NCI-H446 treated with DMSO at 0.1 percent for 48 hours (cell line): Measurements from ENCODE around the gene MRM1.
"Not testable (repeated sequence)": the region's sequence is repeated elsewhere in the genome, so short reads cannot be mapped to it uniquely, and the experiment has no call there.

Source experiments
- DNase-seq: peaks from one replicate; lab custom pipeline; 2025; lab: John Stamatoyannopoulos, UW

The MRM1 gene

DNA sequence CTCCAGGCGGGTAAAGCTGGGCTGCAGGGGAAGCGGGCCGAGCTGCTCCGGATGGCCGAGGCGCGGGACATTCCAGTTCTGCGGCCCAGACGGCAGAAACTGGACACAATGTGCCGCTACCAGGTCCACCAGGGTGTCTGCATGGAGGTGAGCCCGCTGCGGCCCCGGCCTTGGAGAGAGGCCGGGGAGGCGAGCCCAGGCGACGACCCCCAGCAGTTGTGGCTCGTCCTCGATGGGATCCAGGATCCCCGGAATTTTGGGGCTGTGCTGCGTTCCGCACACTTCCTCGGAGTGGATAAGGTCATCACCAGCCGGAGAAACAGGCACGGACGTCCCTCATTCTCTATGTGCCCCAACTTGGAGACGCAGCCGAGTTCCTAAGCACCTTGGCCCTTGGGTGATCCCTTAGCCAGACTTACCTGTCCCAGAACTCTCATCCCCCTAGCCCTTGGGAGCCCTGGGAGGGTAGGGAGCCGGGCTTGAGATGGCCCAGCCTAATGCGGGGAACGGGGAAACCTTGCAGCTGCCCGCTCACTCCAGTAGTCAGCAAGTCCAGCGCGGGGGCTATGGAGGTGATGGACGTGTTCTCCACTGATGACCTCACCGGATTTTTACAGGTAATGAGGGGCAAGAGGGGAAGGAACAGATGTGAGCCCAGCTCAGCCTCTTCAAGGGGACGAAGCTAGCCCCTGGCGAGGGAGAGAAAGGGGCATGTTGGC is 806 bp downstream of the MRM1 start:
- DNase-seq: no peak

DNA sequence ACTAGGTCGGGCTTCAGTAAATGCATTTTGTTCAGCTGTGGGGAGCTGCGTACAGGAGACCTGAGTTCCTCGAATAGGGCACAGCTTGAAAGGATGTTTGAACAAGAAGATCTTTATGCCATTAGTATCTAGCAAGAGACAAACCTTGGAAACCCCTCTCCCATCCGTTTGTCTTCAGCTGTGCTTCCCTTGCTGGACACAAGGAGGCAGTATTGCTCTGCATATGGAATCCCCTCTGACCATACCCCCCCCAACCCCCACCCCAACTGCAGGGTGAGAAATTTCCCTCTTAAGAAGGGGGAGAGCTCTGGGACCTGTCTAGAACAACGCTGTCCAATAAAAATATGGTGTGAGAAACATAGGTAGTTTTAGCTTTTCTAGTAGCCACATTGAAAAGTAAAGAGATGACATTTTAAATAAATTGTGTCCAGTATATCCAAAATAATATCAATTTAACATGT is 1.6 kb downstream of the MRM1 start:
- DNase-seq: peak; percentile 43

DNA sequence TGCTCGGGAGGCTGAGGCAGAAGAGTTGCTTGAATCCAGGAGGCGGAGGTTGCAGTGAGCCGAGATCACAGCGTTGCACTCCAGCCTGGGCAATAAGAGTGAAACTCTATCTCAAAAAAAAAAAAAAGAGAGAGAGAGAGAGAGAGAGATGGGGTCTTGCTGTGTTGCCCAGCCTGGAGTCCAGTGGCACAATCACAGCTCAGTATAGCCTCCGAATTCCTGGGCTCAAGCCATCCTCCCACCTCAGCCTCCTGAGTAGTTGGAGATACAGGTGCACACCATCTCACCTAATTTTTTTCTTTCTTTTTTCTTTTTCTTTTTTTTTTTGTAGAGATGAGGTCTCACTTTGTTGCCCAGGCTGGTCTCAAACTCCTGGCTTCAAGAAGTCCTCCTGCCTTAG is 3.6 kb downstream of the MRM1 start:
- DNase-seq: not testable (repeated sequence)

DNA sequence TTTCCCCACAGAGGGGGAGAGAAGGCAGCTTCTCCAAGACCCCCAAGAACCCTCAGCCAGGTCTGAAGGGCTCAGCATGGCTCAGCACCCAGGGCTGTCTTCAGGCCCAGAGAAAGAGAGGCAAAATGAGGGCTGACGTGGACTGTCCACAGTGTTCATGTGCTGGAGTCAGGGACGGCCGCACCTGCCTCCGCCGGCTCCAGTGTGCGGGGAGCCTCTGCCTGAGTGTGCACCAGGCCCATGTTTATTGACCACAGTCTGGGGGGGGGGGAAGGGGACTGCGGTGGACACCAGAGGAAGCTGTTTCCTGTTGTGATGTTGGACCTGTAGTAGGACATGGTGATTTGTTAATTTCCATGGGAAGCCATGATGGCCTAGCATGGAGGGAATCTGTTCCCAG is 6.9 kb downstream of the MRM1 start:
- no peak for DNase-seq

DNA sequence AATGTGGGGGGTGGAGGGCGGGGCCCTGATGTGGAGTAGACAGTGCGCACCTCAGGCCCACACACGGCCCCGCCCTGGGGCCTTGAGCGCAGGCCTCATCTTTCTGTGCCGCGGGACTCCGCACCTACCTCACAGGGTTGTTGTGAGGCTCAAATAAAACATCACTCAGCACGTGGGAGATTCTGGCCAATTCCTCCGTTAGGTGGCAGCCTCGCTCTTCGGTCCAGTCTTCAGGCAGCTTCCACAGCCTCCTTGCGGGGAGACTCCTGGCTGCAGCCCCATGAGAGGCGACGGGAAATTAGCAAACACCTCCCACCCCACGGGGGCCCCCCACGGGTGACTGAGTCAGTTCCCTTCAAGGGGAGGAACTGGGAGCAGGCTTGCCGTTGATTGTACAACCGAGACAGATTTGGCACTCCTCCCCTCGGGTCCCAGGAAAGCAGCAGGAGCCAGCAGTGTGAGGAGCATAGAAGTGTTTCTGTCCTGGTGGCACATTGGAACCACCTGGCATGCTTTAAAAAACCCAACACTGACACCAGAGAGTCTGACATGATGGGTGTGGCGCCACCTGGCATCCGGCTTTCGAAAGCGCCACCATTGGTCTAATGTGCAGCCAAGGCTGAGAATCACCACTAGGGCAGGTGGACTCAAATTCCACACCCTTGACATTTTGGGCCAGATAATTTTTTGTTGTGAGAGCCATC is 7.6 kb downstream of the MRM1 start:
- DNase-seq: no peak

DNA sequence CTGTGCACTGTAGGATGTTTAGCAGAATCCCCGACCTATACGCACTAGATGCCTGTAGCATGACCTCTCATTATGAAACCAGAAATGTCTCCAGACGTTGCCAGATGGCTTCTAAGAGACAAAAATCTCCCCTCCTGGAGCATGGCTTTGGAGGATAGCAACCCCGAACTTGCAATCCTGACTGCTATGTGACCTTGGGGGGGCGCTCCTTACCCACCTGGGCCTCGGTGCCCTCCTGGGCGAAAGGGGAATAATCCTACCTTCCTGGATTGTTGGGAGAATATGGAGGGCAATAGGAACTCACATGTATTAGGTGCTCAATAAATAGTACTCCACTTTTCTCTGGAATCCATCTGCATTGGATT is 8.1 kb downstream of the MRM1 start:
- no peak for DNase-seq

DNA sequence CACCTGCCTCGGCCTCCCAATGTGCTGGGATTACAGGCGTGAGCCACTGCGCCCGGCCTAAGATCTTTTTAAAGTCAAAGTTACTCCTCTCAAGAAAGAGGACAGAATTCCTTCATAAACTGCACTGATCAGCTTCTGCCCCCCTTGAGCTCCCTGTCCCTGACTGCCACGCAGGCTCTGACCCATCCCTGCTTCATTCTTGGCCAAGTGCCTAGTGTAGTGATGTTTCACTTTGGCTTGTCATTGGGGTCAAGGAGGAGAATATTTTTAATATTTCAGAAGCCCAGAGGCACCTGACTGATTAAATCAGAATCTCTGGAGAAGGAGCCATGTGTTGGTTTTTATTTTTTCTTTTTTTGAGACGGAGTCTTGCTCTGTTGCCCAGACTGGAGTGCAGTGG is 9.1 kb downstream of the MRM1 start:
- no peak for DNase-seq

DNA sequence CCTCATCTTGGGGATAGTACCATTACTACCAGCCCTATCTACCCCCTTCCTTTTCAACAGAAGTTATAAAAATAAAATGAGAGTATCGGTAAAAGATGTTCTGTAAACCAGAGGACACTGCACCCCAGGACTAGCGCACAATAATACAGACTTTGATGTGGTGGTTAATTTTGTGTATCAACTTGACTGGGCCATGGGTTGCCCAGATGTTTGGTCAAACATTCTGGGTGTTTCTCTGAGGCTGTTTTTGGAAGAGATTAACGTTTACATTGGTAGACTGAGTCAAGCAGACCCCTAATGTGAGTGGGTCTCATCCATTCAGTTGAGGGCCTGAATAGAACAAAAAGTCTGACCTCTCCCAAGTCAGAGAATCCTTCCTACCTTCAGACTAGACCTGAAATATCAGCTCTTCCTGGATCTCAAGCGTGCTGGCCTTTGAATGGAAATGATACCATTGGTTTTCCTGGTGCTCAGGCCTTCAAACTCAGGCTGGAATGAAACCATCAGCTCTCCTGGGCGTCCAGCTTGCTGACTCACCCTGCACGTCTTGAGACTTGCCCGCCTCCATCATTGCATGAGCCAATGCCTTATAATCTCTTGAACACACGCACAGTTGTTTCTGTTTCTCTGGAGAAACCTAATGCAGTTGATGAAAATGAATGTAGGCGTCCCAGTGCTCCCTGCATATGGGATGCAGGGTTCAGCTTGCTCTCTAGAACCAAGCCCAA is 10.1 kb downstream of the MRM1 start:
- no peak for DNase-seq

DNA sequence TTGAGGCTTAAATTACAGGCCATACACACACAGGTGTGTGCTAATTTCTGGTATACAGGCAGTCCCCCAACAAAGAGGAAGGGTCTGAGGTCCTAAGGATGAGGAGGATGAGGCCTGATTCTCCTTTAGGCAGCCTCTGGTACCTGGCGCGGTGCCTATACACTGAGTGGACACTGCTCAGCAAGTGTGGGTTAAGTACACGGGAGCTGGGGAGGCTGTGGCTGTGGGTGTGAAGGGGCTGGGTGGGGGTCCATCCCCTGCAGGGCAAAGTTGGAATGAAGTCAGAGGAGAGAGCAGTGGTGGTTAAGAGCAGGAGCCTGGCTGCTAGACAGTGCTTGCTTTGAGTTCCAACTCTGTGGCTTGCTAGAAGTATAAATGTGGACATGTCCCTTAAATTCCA is 10.9 kb downstream of the MRM1 start:
- no peak for DNase-seq

DNA sequence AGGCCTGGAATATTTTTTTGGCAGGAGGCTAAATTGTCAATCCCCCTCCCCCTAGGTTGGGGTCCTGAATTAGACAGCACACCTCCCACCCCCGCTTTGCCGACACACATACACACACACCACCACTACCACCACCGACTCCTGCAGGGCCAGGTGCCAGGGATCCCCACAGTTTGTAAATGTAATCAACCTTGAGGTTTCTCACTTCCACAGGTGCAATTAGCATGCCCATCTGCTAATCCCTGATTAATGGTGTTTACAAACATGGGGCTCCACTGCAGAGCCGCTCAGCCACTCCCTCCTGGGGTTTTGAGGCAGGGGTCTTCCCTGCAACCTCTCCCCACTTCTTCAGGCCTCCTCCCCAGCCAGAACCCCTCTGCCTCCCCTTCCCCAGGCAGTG is 11.8 kb downstream of the MRM1 start:
- no peak for DNase-seq

DNA sequence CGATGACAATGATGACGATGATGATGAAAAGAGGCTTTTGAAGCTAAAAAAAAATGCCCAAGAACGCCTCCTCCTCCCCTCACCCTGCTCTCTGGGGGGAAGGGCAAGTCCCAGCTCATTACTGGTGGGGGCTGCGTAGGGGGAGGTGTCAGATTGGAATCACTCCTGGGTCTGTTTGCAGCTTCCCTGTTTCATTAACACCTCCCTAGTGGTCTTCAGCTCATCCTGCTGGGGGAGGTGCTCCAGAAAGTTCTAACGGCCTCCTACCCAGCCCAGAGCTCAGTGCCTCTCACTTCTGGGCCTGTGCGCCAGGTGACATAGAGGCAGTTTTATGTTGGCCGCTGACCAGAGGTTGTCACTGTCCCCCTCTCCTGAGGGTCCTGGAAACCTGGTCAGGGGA is 12.7 kb downstream of the MRM1 start:
- DNase-seq: no peak

DNA sequence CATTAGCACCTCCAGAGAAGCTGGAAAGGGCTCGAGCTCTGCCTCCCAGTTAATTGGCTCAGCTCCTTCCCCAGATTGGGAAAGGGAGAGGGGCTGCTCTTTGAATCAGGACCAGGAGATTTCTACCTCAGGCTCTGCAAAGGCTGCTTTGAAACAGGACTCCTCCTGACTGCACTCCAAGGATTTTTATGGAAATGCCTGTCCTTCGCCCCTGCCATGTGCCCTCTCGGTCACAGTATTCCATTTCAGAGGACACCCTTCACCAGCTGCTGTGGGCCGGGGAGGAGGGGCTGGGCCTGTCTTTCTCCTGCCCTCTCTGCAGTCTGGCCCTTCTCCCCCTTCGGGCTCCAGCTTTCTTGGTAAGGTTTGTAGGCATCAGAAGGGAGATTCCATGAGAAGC is 13.6 kb downstream of the MRM1 start:
- DNase-seq: no peak

DNA sequence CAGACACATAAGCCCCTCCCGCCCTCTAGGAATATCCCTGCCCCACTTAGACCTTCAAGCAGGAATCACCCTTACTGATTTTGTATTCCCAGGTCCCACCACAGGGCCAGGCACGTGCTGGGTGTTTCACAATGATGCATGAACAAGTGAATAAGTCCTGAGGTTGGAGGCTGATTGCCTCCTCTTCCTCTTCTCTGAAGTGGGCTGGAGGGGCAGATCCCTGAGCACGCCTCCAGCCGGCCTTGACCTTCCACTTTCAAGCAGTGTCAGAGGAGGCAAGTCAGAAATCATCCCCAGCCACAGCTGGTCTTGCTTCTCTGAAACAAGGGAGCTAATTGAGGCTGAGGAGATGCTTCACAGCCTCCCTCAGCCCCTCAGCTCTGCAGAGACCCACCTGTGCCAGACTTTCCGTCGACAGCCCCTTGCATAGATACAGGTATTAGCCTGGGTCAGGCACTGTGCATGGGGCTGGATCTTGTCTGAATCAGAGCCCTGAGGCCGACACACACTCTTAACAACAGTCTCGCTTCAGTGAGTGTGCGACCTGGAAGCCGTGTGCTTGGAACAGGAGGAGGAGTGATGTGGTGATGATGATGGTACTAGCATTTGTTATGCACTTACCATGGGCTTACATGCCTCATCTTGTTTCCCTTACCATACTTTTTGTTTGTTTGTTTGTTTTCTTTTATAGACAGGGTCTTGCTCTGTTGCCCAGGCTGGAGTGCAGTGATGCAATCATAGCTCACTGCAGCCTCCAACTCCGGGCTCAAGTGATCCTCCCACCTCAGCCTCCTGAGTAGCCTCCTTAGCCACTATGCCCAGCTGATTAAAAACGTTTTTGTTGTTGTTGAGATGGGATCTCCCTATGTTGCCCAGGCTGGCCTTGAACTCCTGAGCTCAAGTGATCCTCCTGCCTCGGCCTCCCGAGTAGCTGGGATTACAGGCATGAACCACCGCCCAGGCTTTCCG is 15.0 kb downstream of the MRM1 start:
- no peak for DNase-seq

DNA sequence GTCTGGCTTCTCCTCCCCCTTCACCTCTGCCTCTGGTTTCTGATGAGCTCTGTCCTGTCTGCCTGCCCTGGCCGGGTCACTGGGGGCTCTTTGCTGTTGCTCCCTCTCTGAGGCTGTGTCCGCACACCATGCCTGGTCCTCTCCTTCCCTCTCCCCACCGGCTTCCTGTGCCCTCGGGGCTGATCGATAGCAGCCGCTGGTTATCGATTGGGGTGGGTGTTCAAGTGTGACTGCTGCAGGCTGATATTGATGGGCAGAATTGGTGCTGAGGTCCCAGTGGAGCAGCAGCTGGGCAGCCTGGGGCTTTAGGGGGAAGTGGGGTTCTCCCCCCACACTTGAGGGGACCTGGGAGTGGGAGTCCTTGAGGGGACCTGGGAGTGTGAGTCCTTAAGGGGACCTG is 16.4 kb downstream of the MRM1 start:
- no peak for DNase-seq

DNA sequence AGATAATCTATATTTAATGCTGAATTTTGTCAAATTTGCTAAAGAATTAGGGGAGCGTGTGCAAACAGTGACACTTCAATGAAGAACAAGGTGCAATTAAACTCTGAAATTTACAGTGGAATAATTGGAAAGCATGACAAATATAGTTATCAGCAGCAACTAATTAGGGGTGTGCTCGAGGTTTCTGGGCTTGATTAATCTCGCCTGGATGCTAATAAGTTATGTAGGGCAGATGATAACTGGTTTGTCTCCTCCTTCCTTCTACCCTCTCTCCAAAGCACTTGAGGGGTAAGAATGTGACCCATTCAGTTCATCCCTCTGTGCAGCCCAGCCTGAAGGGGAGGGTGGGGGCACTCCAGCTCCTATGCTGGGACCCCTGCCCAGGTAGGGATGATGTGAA is 21.9 kb downstream of the MRM1 start:
- no peak for DNase-seq

DNA sequence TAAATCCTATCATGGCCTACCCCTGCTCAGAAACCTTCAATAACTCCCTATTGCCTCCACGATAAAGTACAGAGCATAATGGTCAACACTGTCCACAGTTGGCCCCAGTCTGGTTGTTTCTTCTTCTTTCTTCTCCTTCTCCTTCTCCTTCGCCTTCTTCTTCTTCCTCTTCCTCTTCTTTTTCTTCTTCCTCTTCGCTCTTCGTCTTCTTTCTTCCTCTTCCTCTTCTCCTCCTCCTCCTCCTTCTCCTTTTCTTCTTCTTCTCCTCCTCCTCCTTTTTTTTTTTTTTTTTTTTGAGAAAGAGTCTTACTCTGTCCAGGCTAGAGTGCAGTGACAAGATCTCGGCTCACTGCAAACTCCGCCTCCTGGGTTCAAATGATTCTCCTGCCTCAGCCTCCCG is 23.8 kb downstream of the MRM1 start:
- DNase-seq: no peak

DNA sequence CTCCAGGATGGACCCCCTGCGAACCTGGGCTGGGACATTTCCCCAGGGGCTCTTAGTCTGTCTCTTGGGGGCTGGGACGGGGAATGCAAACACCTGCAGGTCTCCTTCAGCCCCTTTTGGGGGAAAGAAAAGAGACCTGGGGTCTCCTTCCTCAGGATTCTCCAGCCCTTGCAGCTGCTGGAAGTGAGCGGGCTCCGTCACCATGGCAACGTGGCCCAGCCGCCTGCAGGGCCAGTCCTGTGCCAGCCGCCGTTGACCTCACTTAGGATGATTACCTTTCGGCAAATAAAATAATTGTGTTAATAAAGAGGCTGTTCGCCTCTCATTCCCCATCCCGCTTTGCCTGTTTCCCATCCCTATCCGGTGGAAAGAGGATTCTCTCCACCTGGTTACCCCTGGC is 25.7 kb downstream of the MRM1 start:
- DNase-seq: no peak

DNA sequence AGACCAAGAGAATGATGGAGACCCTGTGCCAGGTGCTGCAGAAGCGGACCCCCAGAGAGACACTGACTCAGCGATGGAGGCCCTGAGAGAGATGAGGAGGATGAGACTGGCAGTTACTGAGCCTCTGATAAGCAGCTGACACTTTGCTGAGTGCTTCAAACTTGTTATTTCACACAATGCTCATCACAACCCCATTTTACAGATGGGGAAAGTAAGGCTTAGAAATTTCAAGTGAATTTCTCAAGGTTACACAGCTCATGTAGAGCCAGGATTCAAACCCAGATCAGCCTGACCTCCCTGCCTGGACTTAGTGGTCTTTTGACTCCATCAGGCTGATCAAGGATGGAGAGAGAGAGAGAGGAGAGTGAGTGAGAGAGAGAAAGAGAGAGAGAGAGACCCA is 27.2 kb downstream of the MRM1 start:
- DNase-seq: no peak

DNA sequence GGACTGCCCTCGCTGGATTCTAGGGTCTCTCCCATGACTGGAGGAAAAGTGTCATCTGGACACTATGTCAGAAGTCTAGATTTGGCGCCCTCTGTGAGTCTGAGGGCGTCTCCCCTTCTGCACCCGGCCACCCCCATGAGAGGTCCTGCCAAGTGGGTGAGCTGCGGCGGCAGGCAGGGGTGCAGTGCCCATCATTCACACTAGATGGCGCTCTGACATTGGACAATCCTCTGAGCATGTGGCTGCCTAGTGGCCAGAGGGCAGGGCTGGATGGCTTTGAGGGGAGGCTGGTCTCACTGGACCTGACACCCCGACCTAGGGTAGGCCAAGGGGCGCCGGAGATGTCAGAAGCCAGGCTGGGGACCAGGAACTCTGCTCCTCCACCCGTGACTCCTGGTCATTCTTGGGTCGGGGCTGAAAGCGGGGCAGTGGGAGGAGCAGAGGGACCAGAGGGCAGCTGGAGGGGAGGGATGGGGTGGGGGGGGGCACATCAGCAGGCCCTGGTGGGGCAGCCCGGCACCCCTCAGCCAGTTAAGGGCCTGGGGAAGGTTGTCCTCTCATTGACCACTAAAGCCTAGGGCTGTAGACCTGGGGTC is 28.0 kb downstream of the MRM1 start:
- no peak for DNase-seq

DNA sequence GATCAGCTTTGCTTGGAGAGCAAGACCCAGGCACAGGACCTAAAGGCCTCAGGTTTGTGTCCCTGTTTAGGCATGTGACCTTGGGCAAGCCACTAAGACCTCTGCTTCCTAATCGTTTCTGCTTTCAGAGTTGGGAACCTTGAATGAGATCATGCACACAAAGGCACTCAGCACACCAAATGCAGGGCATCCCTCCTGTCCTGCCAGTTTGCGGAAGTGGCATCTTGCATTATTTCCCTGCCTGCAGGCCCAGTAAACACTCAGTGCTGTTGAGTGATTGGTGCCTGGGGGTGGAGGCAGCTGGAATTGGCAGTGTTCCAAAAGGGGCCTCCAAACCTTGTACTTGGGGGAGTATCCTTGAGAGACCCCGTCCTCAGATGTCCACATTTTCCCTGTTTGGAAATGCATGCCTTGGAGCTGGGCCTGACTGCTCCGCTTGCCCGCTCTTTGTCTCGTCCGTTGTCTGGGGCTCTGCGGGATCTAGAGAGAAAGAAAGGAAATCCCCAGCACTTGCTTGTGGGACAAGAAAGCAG is 28.7 kb downstream of the MRM1 start:
- no peak for DNase-seq

DNA sequence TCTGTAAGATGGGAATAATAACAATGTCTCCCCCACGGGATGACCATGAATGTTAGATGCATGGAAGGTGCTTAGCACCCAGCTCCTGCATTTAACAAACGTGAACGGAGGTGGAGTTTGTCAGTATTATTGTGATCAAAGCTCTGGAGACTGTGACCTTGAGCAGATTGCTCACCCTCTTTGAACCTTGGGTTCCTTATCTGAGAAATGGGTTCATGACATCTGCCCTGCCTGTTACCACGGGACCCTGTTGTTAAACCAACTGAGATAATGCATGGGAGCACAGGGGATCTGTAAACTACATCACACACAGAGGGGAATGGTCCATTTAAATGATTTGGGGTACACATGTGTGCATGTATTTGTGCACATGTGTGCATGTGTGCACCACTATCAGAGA is 29.6 kb downstream of the MRM1 start:
- DNase-seq: no peak
